H1 (cell line): ENCODE data around the gene ARHGEF4. TPM values are rescaled to one million over a fixed set of nuclear protein-coding genes. Genes with fewer than 3 reads are reported as not detected.

Experiments used
- CTCF ChIA-PET: fragments of 300-600 bp; sonication (Branson Sonifier 250); formaldehyde crosslinking; loops from one replicate; lab custom pipeline; 2021; ENCODE audit not compliant: partially characterized antibody; lab: Charles Lee
- POLR2A ChIA-PET: fragments of 300-600 bp; sonication (Branson Sonifier 250); formaldehyde crosslinking; loops from one replicate; lab custom pipeline; 2021; ENCODE audit warnings: inconsistent platforms; ENCODE audit not compliant: partially characterized antibody; lab: Charles Lee
- DNase-seq, 2 experiments: peaks; one replicate each; pipeline versions ENCODE4 v3.0.0 to v3.0.0-alpha.2; 2010 to 2022; ENCODE audit warnings: low spot score in 2 of 2, low read depth in 1 of 2, mixed read lengths in 1 of 2
- FAIRE-seq: peaks from 2 replicates; lab custom pipeline; 2011; peaks lifted over from hg19 to GRCh38; lab: Jason Lieb, UNC
- H2AFZ ChIP-seq: 2 replicates; pipeline ENCODE4 v1.8.1; 2012; ENCODE audit warnings: low read length, inconsistent platforms
- H2AK5ac ChIP-seq: 2 replicates; pipeline ENCODE4 v1.6.1; 2013; ENCODE audit warnings: low read depth, low read length
- H2BK120ac ChIP-seq: replicated peaks from 2 replicates; pipeline ENCODE3; 2013; ENCODE audit warnings: low read depth, low read length, inconsistent platforms
- H2BK12ac ChIP-seq: 2 replicates; pipeline ENCODE4 v1.6.1; 2013; ENCODE audit warnings: low read depth, low read length
- H2BK15ac ChIP-seq: 2 replicates; pipeline ENCODE4 v1.6.1; 2013; ENCODE audit warnings: low read length
- H2BK20ac ChIP-seq: 2 replicates; pipeline ENCODE4 v1.6.1; 2013; ENCODE audit warnings: low read length
- H2BK5ac ChIP-seq: 2 replicates; pipeline ENCODE4 v1.6.1; 2013; ENCODE audit warnings: low read depth, low read length
- H3K14ac ChIP-seq: 2 replicates; pipeline ENCODE4 v1.6.1; 2013; ENCODE audit warnings: inconsistent platforms; ENCODE audit not compliant: insufficient read length
- H3K18ac ChIP-seq: 2 replicates; pipeline ENCODE4 v1.6.1; 2013; ENCODE audit warnings: low read length; ENCODE audit errors: extremely low read depth
- H3K23ac ChIP-seq: 2 replicates; pipeline ENCODE4 v1.6.1; 2013; ENCODE audit warnings: inconsistent platforms; ENCODE audit not compliant: insufficient read length
- H3K23me2 ChIP-seq: 2 replicates; pipeline ENCODE4 v1.6.1; 2013; ENCODE audit warnings: low read depth, low read length
- H3K27ac ChIP-seq: 2 replicates; pipeline ENCODE4 v1.6.1; 2011; ENCODE audit warnings: low read depth, low read length, inconsistent platforms
- H3K27me3 ChIP-seq, 4 experiments: replicated peaks in 1 of 4; 1 replicate in 1 of 4; 2 replicates in 3 of 4; pipeline versions ENCODE4 v1.6.1 to v1.8.1; 2011 to 2013; ENCODE audit warnings: low read length in 3 of 4, mild to moderate bottlenecking in 3 of 4, inconsistent platforms in 2 of 4, mixed read lengths in 2 of 4, moderate library complexity in 1 of 4; ENCODE audit not compliant: control insufficient read depth in 3 of 4, insufficient read depth in 3 of 4; ENCODE audit errors: extremely low read depth in 1 of 4
- H3K36me3 ChIP-seq, 4 experiments: 2 replicates each; pipeline versions ENCODE4 v1.6.1 to v1.8.1; 2011 to 2013; ENCODE audit warnings: mild to moderate bottlenecking in 4 of 4, low read length in 3 of 4, moderate library complexity in 2 of 4, control low read depth in 1 of 4, inconsistent platforms in 1 of 4; ENCODE audit not compliant: insufficient read depth in 4 of 4, control insufficient read depth in 2 of 4
- H3K4ac ChIP-seq: replicated peaks from 2 replicates; pipeline ENCODE3; 2013; ENCODE audit warnings: low read length, low read depth, mixed read lengths, inconsistent platforms; ENCODE audit not compliant: insufficient read length
- H3K4me1 ChIP-seq, 4 experiments: replicated peaks in 1 of 4; 1 replicate in 1 of 4; 2 replicates in 3 of 4; pipeline versions ENCODE4 v1.6.1 to v1.8.1; 2011 to 2013; ENCODE audit warnings: low read length in 3 of 4, inconsistent platforms in 2 of 4, mixed read lengths in 1 of 4; ENCODE audit not compliant: insufficient read depth in 4 of 4, control insufficient read depth in 3 of 4
- H3K4me2 ChIP-seq, 2 experiments: 2 replicates each; pipeline versions ENCODE4 v1.6.1 to v1.8.1; 2011 to 2013; ENCODE audit warnings: low read depth in 2 of 2, low read length in 2 of 2, control low read depth in 1 of 2, inconsistent platforms in 1 of 2, mild to moderate bottlenecking in 1 of 2; ENCODE audit not compliant: insufficient read depth in 1 of 2
- H3K4me3 ChIP-seq, 4 experiments: fragments of 200-600, 300-600 bp in 1 of 4; sonication (generic), shearing (Covaris generic), sonication (Bioruptor Twin) in 1 of 4; 2 replicates each; pipeline versions ENCODE4 v1.5.1 to v1.8.1; 2011 to 2016; ENCODE audit warnings: low read length in 4 of 4, low read depth in 3 of 4, control low read depth in 2 of 4, inconsistent platforms in 2 of 4, mild to moderate bottlenecking in 2 of 4, mixed read lengths in 1 of 4, moderate library complexity in 1 of 4; ENCODE audit not compliant: insufficient read depth in 2 of 4; ENCODE audit errors: extremely low read depth in 1 of 4
- H3K56ac ChIP-seq: replicated peaks from 2 replicates; pipeline ENCODE3; 2013; ENCODE audit warnings: low read depth, mild to moderate bottlenecking, mixed read lengths, low read length, inconsistent platforms; ENCODE audit not compliant: insufficient read length
- H3K79me1 ChIP-seq: 2 replicates; pipeline ENCODE4 v1.6.1; 2013; ENCODE audit warnings: low read depth, low read length, control low read depth
- H3K79me2 ChIP-seq, 2 experiments: 2 replicates each; pipeline versions ENCODE4 v1.6.1 to v1.8.1; 2012 to 2013; ENCODE audit warnings: low read length in 2 of 2, mild to moderate bottlenecking in 2 of 2, inconsistent platforms in 1 of 2; ENCODE audit not compliant: insufficient read depth in 2 of 2, control insufficient read depth in 1 of 2
- H3K9ac ChIP-seq, 4 experiments: replicated peaks in 1 of 4; 1 replicate in 1 of 4; 2 replicates in 3 of 4; pipeline versions ENCODE4 v1.6.1 to v1.8.1; 2011 to 2013; ENCODE audit warnings: low read depth in 3 of 4, low read length in 3 of 4, control low read depth in 2 of 4, mild to moderate bottlenecking in 2 of 4, moderate library complexity in 2 of 4, inconsistent platforms in 1 of 4; ENCODE audit errors: extremely low read depth in 1 of 4
- H3K9me3 ChIP-seq, 2 experiments: 2 replicates each; pipeline versions ENCODE4 v1.6.1 to v1.8.1; 2012 to 2013; ENCODE audit warnings: mild to moderate bottlenecking in 2 of 2, moderate library complexity in 2 of 2, control low read depth in 1 of 2, inconsistent platforms in 1 of 2, low read depth in 1 of 2, low read length in 1 of 2, mixed read lengths in 1 of 2; ENCODE audit not compliant: insufficient read depth in 2 of 2
- H4K20me1 ChIP-seq, 2 experiments: replicated peaks in 1 of 2; 2 replicates each; pipeline versions ENCODE3 to v1.8.1; 2011 to 2013; ENCODE audit warnings: inconsistent platforms in 2 of 2, low read length in 2 of 2, mild to moderate bottlenecking in 1 of 2; ENCODE audit not compliant: insufficient read depth in 2 of 2, control insufficient read depth in 1 of 2
- H4K5ac ChIP-seq: 2 replicates; pipeline ENCODE4 v1.6.1; 2013; ENCODE audit warnings: low read length, low read depth, mixed read lengths, inconsistent platforms; ENCODE audit not compliant: insufficient read length
- H4K8ac ChIP-seq: 2 replicates; pipeline ENCODE4 v1.8.0; 2013; ENCODE audit warnings: mild to moderate bottlenecking, moderate library complexity, low read length, inconsistent platforms; ENCODE audit not compliant: insufficient read depth; ENCODE audit errors: extremely low read depth
- H4K91ac ChIP-seq: replicated peaks from 2 replicates; pipeline ENCODE3; 2013; ENCODE audit warnings: low read length, mixed read lengths, inconsistent platforms; ENCODE audit not compliant: insufficient read length
- BACH1 ChIP-seq: IDR thresholded peaks from 2 replicates; pipeline ENCODE4 v1.6.1; 2012; ENCODE audit warnings: low read length, improper control_type of control experiment
- BCL11A ChIP-seq, 2 experiments: IDR thresholded peaks; one replicate each; pipeline ENCODE4 v1.6.1; 2011; ENCODE audit warnings: low read depth in 2 of 2, low read length in 2 of 2, mild to moderate bottlenecking in 2 of 2
- EGR1 ChIP-seq: IDR thresholded peaks from 2 replicates; pipeline ENCODE4 v1.6.1; 2011; ENCODE audit warnings: low read depth, low read length, borderline replicate concordance
- FOSL1 ChIP-seq: IDR thresholded peaks from 2 replicates; pipeline ENCODE4 v1.6.1; 2011; ENCODE audit warnings: mild to moderate bottlenecking, low read depth, low read length, moderate library complexity; ENCODE audit not compliant: insufficient read depth
- GTF2F1 ChIP-seq: IDR thresholded peaks from 2 replicates; pipeline ENCODE4 v1.6.1; 2012; ENCODE audit warnings: low read depth, low read length, improper control_type of control experiment, borderline replicate concordance
- HDAC2 ChIP-seq, 2 experiments: fragments of 300-600 bp in 1 of 2; sonication (generic) in 1 of 2; IDR thresholded peaks; 2 replicates each; pipeline ENCODE4 v1.6.1; 2011 to 2012; ENCODE audit warnings: low read depth in 2 of 2, low read length in 2 of 2, mild to moderate bottlenecking in 2 of 2, moderate library complexity in 2 of 2, borderline replicate concordance in 1 of 2, inconsistent platforms in 1 of 2
- HDAC6 ChIP-seq: IDR thresholded peaks from one replicate; pipeline ENCODE4 v1.7.1; 2012; ENCODE audit warnings: low read depth, mild to moderate bottlenecking, inconsistent platforms, low read length, moderate library complexity
- RBBP5 ChIP-seq: IDR thresholded peaks from 2 replicates; pipeline ENCODE4 v1.7.1; 2012; ENCODE audit warnings: low read depth, mild to moderate bottlenecking, inconsistent platforms, low read length, moderate library complexity, borderline replicate concordance
- RFX5 ChIP-seq: IDR thresholded peaks from 2 replicates; pipeline ENCODE4 v1.6.1; 2011; ENCODE audit warnings: low read depth, low read length, improper control_type of control experiment, borderline replicate concordance
- SRF ChIP-seq: IDR thresholded peaks from 2 replicates; pipeline ENCODE4 v1.6.1; 2011; ENCODE audit warnings: mild to moderate bottlenecking, low read depth, low read length, moderate library complexity
- USF2 ChIP-seq: IDR thresholded peaks from 2 replicates; pipeline ENCODE4 v1.6.1; 2011; ENCODE audit warnings: low read length, improper control_type of control experiment
- WGBS, 2 experiments: shearing (Covaris generic) in 1 of 2; methylation state at CpG; one replicate each; pipeline versions ENCODE4 v1.1.6 to v1.1.7; 2013 to 2015; ENCODE audit warnings: low lambda C conversion rate in 2 of 2, mixed read lengths in 2 of 2, inconsistent platforms in 1 of 2, low coverage in 1 of 2, missing lambda C conversion rate in 1 of 2; ENCODE audit not compliant: insufficient replicate concordance in 2 of 2, insufficient coverage in 1 of 2, insufficient read length in 1 of 2; ENCODE audit errors: extremely low coverage in 1 of 2, missing lambda C conversion rate in 1 of 2; 5-methylcytosine and 5-hydroxymethylcytosine counted together
- polyA plus RNA-seq, 7 experiments: library from polyadenylated mRNA; depleted of rRNA in 3 of 7; stranded (reverse) in 5 of 7; unstranded in 2 of 7; fragments of >200 nt in 5 of 7; fragments of 200-250 nt in 2 of 7; gene quantifications; 1 replicate in 5 of 7; 2 replicates in 1 of 7; 4 replicates in 1 of 7; pipeline versions ENCODE4 v1.2.1 to v1.2.3, GENCODE V29; 2011 to 2013; ENCODE audit warnings: missing spikeins in 2 of 7, mixed read lengths in 2 of 7
- total RNA-seq: library from RNA; stranded (reverse); fragmentation: NEBNext Ultra II Directional; extraction: Animal tissue kit (Norgen Biotek cat#: 25700); gene quantifications from 2 replicates; pipeline ENCODE4 v1.2.1, GENCODE V29; 2021

ARHGEF4 gene
- total and polyA plus RNA-seq, 2 of the 8 experiments (the other 6 are each of a cell fraction or from before 2014, with no cell fraction given): 10.6 to 14.6 TPM

DNA sequence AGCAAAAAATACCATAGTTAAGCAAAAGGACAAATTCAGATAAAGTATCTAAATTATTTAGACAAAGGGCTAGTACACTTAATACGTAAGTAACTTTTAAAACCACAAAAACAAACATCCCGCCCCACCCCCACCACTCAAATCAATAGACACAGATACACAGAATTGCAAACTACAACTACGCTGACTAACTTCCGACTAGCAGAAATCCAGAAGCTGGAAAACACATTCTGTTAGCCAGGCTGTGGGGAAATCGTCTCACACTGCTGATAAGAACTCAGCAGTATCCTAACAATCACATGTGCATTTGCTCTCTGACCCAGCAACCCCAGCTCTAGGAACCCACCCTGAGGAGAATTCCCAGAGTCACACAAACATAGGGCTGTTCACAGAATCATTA, 240.0 kb downstream of the ARHGEF4 start:
- H3K36me3 ChIP-seq: peaks cover 18 to 69% (median 40%) of the 10 kb centered on the region in 4 experiments
- CTCF ChIA-PET: interaction anchor here (1.0 kb wide), 1 partner anchor 12 kb away, joined by 4 read pairs; no protein-coding TSS in a partner anchor
- no peaks in the 10 kb centered on the region for H3K27me3 ChIP-seq
- no peak overlapping the region for H2BK5ac ChIP-seq
- FAIRE-seq (no peak), DNase-seq (no peak)
- H3K9me3 ChIP-seq: no peaks in the 10 kb centered on the region
- no peak overlapping the region for H2AK5ac ChIP-seq
- no peak overlapping the region for H4K91ac ChIP-seq
- H2BK12ac ChIP-seq: no peak overlapping the region
- no peak overlapping the region for H3K56ac ChIP-seq
- H3K23ac ChIP-seq: no peak overlapping the region
- no peak overlapping the region for H3K18ac ChIP-seq
- peaks cover 15 to 86% of the 10 kb centered on the region in 2 experiments for H3K79me2 ChIP-seq
- H3K79me1 ChIP-seq: peaks cover 20% of the 10 kb centered on the region
- no peak overlapping the region for H2BK20ac ChIP-seq
- H4K8ac ChIP-seq: no peak overlapping the region
- no peak overlapping the region for H4K5ac ChIP-seq
- H3K4ac ChIP-seq: no peak overlapping the region
- peaks cover 15 to 21% of the 10 kb centered on the region in 2 experiments for H4K20me1 ChIP-seq
- POLR2A ChIA-PET: interaction anchor here (1.6 kb wide), 1 partner anchor 18 kb away, joined by 5 read pairs; no protein-coding TSS in a partner anchor
- 96% methylated on average over 5 of the region's 5 CpGs; no CpG with 5 or more reads in 1 of the 2 experiments for WGBS, 2 experiments
- H3K4me3 ChIP-seq: no peak overlapping the region
- H2BK120ac ChIP-seq: no peak overlapping the region
- peaks cover 0 to 4% (median 2%) of the 10 kb centered on the region in 4 experiments; a peak in 3 of 7 replicates for H3K4me1 ChIP-seq
- no peak overlapping the region for H3K9ac ChIP-seq
- H3K4me2 ChIP-seq: no peak overlapping the region
- H3K14ac ChIP-seq: no peak overlapping the region
- no peak overlapping the region for H2BK15ac ChIP-seq
- H3K27ac ChIP-seq: no peak overlapping the region; the same call in 1 of the 2 replicates
- H3K23me2 ChIP-seq: 0 out of 2 replicates have a peak, but pooled peaks cover 2% of the 10 kb centered on the region
- H2AFZ ChIP-seq: no peak overlapping the region
- TF ChIP-seq BACH1 (no peak), GTF2F1 (no peak), EGR1 (no peak), RFX5 (no peak), HDAC2 (IDR thresholded peaks at IDR 0.05; ENCODE audit: borderline replicate concordance in 1 of 2, low read depth in 2 of 2, low read length in 2 of 2) (no peak), SRF (no peak), BCL11A (IDR thresholded peaks at IDR 0.05; ENCODE audit: low read depth in 2 of 2, low read length in 2 of 2) (no peak), HDAC6 (no peak), USF2 (no peak), RBBP5 (no peak), FOSL1 (no peak)
